Osteoblast (primary cell): ENCODE results near the gene CDC14B. TPM values are rescaled to one million over a fixed set of nuclear protein-coding genes. Genes with fewer than 3 reads are reported as not detected.

Source experiments
- DNase-seq: peaks from one replicate; pipeline ENCODE4 v3.0.0; 2011; ENCODE audit warnings: low spot score, mixed read lengths; ENCODE audit not compliant: insufficient read length; ENCODE audit errors: missing footprints
- H2AFZ ChIP-seq: 2 replicates; pipeline ENCODE4 v1.6.0; 2011; ENCODE audit warnings: mild to moderate bottlenecking, low read length
- H3K27ac ChIP-seq: 2 replicates; pipeline ENCODE4 v1.5.1; 2011; ENCODE audit warnings: mild to moderate bottlenecking, low read depth, low read length, moderate library complexity
- H3K27me3 ChIP-seq: 2 replicates; pipeline ENCODE4 v1.6.0; 2012; ENCODE audit warnings: mild to moderate bottlenecking, control low read depth, inconsistent platforms, low read length, moderate library complexity; ENCODE audit not compliant: insufficient read depth
- H3K36me3 ChIP-seq: 2 replicates; pipeline ENCODE4 v1.5.1; 2011; ENCODE audit warnings: mild to moderate bottlenecking, low read length, control low read depth, moderate library complexity; ENCODE audit not compliant: insufficient read depth
- H3K4me1 ChIP-seq: 2 replicates; pipeline ENCODE4 v1.5.1; 2011; ENCODE audit warnings: mild to moderate bottlenecking, low read length, control low read depth, moderate library complexity; ENCODE audit not compliant: insufficient read depth
- H3K4me2 ChIP-seq: 2 replicates; pipeline ENCODE4 v1.6.0; 2011; ENCODE audit warnings: mild to moderate bottlenecking, low read length; ENCODE audit not compliant: insufficient read depth
- H3K4me3 ChIP-seq: fragments of 200-600 bp; sonication (generic); 3 replicates; pipeline ENCODE4 v1.5.1; 2012; ENCODE audit warnings: mild to moderate bottlenecking, low read length, inconsistent platforms; ENCODE audit not compliant: insufficient read depth
- H3K79me2 ChIP-seq: 2 replicates; pipeline ENCODE4 v1.6.0; 2012; ENCODE audit warnings: mild to moderate bottlenecking, low read length, control low read depth, inconsistent platforms; ENCODE audit not compliant: insufficient read depth
- H3K9me3 ChIP-seq: 2 replicates; pipeline ENCODE4 v1.5.1; 2011; ENCODE audit warnings: low read depth, low read length, control low read depth
- H4K20me1 ChIP-seq: 2 replicates; pipeline ENCODE4 v1.6.0; 2012; ENCODE audit warnings: mild to moderate bottlenecking, low read length, control low read depth; ENCODE audit not compliant: insufficient read depth
- total RNA-seq: library from RNA; depleted of rRNA; stranded (reverse); fragments of >200 nt; gene quantifications from 2 replicates; pipeline ENCODE4 v1.2.3, GENCODE V29; 2012
- TF ChIP-seq, protein P1 (sequence below): IDR thresholded peaks from 2 replicates; pipeline ENCODE4 v1.5.1; 2011; ENCODE audit warnings: mild to moderate bottlenecking, low read depth, low read length, moderate library complexity; ENCODE audit errors: extremely low read depth

Gene CDC14B
- total RNA-seq, 1 donor, result 43.4 TPM

GRCh38 chr9:96485280-96485679 is 134.4 kb downstream of the CDC14B start:
- H3K27ac ChIP-seq, result no peak overlapping the region
- TF ChIP-seq, protein P1, sequence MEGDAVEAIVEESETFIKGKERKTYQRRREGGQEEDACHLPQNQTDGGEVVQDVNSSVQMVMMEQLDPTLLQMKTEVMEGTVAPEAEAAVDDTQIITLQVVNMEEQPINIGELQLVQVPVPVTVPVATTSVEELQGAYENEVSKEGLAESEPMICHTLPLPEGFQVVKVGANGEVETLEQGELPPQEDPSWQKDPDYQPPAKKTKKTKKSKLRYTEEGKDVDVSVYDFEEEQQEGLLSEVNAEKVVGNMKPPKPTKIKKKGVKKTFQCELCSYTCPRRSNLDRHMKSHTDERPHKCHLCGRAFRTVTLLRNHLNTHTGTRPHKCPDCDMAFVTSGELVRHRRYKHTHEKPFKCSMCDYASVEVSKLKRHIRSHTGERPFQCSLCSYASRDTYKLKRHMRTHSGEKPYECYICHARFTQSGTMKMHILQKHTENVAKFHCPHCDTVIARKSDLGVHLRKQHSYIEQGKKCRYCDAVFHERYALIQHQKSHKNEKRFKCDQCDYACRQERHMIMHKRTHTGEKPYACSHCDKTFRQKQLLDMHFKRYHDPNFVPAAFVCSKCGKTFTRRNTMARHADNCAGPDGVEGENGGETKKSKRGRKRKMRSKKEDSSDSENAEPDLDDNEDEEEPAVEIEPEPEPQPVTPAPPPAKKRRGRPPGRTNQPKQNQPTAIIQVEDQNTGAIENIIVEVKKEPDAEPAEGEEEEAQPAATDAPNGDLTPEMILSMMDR, result no peak
- no peaks in the 10 kb centered on the region for H3K9me3 ChIP-seq
- peaks cover 14% of the 10 kb centered on the region for H3K4me1 ChIP-seq
- H3K4me2 ChIP-seq, result no peak overlapping the region
- peaks cover 20% of the 10 kb centered on the region for H3K36me3 ChIP-seq
- no peak for DNase-seq
- H3K4me3 ChIP-seq, result no peak overlapping the region
- no peaks in the 10 kb centered on the region for H4K20me1 ChIP-seq
- H3K79me2 ChIP-seq, result no peaks in the 10 kb centered on the region
- no peak overlapping the region for H2AFZ ChIP-seq
- no peaks in the 10 kb centered on the region for H3K27me3 ChIP-seq

DNA sequence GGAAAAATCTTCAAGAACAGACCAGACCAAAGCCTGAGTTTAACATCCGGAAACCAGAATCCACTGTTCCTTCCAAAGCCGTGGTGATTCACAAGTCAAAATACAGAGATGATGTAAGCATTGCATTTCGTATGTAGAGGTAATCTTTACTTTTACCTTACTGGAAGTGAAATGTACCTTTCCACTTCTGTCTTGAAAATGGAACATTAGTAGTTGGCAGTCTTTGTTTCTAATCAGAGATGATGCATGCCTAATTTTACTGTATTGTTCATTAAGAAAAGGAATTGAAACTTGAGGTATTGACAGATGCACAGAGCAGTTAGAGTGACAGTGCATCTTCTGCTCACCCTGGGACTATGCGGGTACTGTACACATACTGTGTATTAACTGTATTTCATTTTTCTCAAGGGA is 135.1 kb downstream of the CDC14B start:
- Histone ChIP-seq H3K9me3 (no peaks in the 10 kb centered on the region), H3K4me3 (no peak overlapping the region), H3K4me1 (peaks cover 14% of the 10 kb centered on the region), H3K27ac (peak overlapping the region; percentile 36), H3K27me3 (no peaks in the 10 kb centered on the region), H3K4me2 (no peak overlapping the region), H4K20me1 (no peaks in the 10 kb centered on the region), H3K36me3 (peaks cover 15% of the 10 kb centered on the region), H2AFZ (no peak overlapping the region), H3K79me2 (no peaks in the 10 kb centered on the region)
- TF ChIP-seq, protein P1, result no peak
- no peak for DNase-seq

GRCh38 chr9:96483733-96484390 is 135.8 kb downstream of the CDC14B start:
- no peaks in the 10 kb centered on the region for H4K20me1 ChIP-seq
- H3K36me3 ChIP-seq, result peaks cover 12% of the 10 kb centered on the region
- peaks cover 16% of the 10 kb centered on the region for H3K4me1 ChIP-seq
- H3K27ac ChIP-seq, result peak overlapping the region; percentile 36
- H3K4me2 ChIP-seq, result no peak overlapping the region
- no peak for DNase-seq
- H3K4me3 ChIP-seq, result no peak overlapping the region
- no peaks in the 10 kb centered on the region for H3K9me3 ChIP-seq
- TF ChIP-seq, protein P1, result no peak
- no peaks in the 10 kb centered on the region for H3K27me3 ChIP-seq
- no peaks in the 10 kb centered on the region for H3K79me2 ChIP-seq
- no peak overlapping the region for H2AFZ ChIP-seq

- no peak overlapping the region for H3K27ac ChIP-seq
- peaks cover 20% of the 10 kb centered on the region for H3K4me1 ChIP-seq
- H3K27me3 ChIP-seq, result no peaks in the 10 kb centered on the region
- TF ChIP-seq, protein P1, result no peak
- no peak overlapping the region for H3K4me2 ChIP-seq
- no peak overlapping the region for H3K4me3 ChIP-seq
- no peaks in the 10 kb centered on the region for H3K79me2 ChIP-seq
- H3K9me3 ChIP-seq, result no peaks in the 10 kb centered on the region
- H4K20me1 ChIP-seq, result no peaks in the 10 kb centered on the region
- no peak overlapping the region for H2AFZ ChIP-seq
- peaks cover 6% of the 10 kb centered on the region for H3K36me3 ChIP-seq
- no peak for DNase-seq
Observed at GRCh38 chr9:96483197-96483596, 136.4 kb downstream of the CDC14B start.
